OCI-LY3 (cell line): ENCODE measurements around the gene EOLA2.
"Not testable (repeated sequence)": the region's sequence is repeated elsewhere in the genome, so short reads cannot be mapped to it uniquely, and the experiment has no call there.

Source experiments
- H2AFZ ChIP-seq: fragments of 200-600, 300-600 bp; shearing (Covaris generic); 2 replicates; pipeline ENCODE4 v1.6.0; 2014; ENCODE audit warnings: antibody characterized with exemption, low read depth, low read length
- H3K27ac ChIP-seq: fragments of 200-600, 300-600 bp; sonication (generic); 2 replicates; pipeline ENCODE4 v1.5.1; 2014; ENCODE audit warnings: mild to moderate bottlenecking, low read length, moderate library complexity, mixed read lengths
- H3K27me3 ChIP-seq: fragments of 200-600, 300-600 bp; sonication (generic); 2 replicates; pipeline ENCODE4 v1.6.1; 2014; ENCODE audit warnings: low read depth, low read length, mixed read lengths
- H3K36me3 ChIP-seq: fragments of 200-600, 300-600 bp; sonication (generic); replicated peaks from 2 replicates; pipeline ENCODE3; 2014; ENCODE audit warnings: low read depth, low read length, mixed read lengths
- H3K4me1 ChIP-seq: fragments of 300-600, 200-600 bp; sonication (generic); 2 replicates; pipeline ENCODE4 v1.6.1; 2014; ENCODE audit warnings: low read length, mixed read lengths
- H3K4me2 ChIP-seq: fragments of 200-600, 300-600 bp; sonication (generic); 2 replicates; pipeline ENCODE4 v1.6.1; 2014; ENCODE audit warnings: low read length, mixed read lengths
- H3K4me3 ChIP-seq: fragments of 300-600, 200-600 bp; sonication (generic); 2 replicates; pipeline ENCODE4 v1.5.1; 2014; ENCODE audit warnings: antibody characterized with exemption, mild to moderate bottlenecking, low read length, moderate library complexity
- H3K79me2 ChIP-seq: fragments of 300-600, 200-600 bp; shearing (Covaris generic); 2 replicates; pipeline ENCODE4 v1.6.1; 2014; ENCODE audit warnings: mild to moderate bottlenecking, low read length, mixed read lengths
- H3K9ac ChIP-seq: fragments of 300-600, 200-600 bp; shearing (Covaris generic); 2 replicates; pipeline ENCODE4 v1.6.0; 2014; ENCODE audit warnings: mild to moderate bottlenecking, low read length, moderate library complexity
- H3K9me3 ChIP-seq: fragments of 200-600, 300-600 bp; shearing (Covaris generic); 2 replicates; pipeline ENCODE4 v1.6.1; 2014; ENCODE audit warnings: low read length, mixed read lengths; ENCODE audit not compliant: insufficient read depth
- H4K20me1 ChIP-seq: fragments of 200-600, 300-600 bp; sonication (generic); 2 replicates; pipeline ENCODE4 v1.6.1; 2016; ENCODE audit warnings: low read length, mixed read lengths; ENCODE audit not compliant: insufficient read depth
- EZH2phosphoT487 ChIP-seq: fragments of 200-600 bp; shearing (Covaris generic); IDR thresholded peaks from 2 replicates; pipeline ENCODE4 v1.6.1; 2018; ENCODE audit warnings: antibody characterized with exemption, mixed run types, low read depth
- TF ChIP-seq, protein P1 (sequence below): fragments of 200-600, 300-600 bp; sonication (generic); IDR thresholded peaks from 2 replicates; pipeline ENCODE4 v1.5.1; 2014; ENCODE audit warnings: antibody characterized with exemption, low read length, low read depth

The EOLA2 gene

DNA sequence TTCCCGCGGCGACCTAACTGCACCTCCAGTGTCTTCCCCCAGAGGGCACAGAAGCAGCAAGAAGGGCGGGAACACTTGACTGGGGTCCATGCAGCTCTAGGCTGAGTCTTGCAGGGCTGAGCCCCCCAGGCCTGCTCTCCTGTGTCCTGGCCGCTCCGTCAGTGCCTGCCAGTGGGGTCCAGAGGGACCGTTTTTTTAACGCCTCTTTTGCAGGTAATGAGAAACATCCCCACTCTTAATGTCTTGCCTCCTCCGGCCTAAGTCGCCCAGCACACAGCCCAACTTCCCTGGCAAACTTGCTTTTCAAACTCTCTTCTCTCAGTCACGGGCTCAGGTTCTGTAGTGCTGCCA, 2.4 kb upstream of the EOLA2 start:
- H3K27me3 ChIP-seq, H4K20me1 ChIP-seq, H2AFZ ChIP-seq, H3K27ac ChIP-seq, H3K4me1 ChIP-seq, H3K9me3 ChIP-seq, H3K36me3 ChIP-seq: not testable (repeated sequence)
- peak overlapping the region; percentile 78 for H3K4me2 ChIP-seq
- H3K79me2 ChIP-seq: peaks cover 11% of the 10 kb centered on the region
- TF ChIP-seq, protein P1, sequence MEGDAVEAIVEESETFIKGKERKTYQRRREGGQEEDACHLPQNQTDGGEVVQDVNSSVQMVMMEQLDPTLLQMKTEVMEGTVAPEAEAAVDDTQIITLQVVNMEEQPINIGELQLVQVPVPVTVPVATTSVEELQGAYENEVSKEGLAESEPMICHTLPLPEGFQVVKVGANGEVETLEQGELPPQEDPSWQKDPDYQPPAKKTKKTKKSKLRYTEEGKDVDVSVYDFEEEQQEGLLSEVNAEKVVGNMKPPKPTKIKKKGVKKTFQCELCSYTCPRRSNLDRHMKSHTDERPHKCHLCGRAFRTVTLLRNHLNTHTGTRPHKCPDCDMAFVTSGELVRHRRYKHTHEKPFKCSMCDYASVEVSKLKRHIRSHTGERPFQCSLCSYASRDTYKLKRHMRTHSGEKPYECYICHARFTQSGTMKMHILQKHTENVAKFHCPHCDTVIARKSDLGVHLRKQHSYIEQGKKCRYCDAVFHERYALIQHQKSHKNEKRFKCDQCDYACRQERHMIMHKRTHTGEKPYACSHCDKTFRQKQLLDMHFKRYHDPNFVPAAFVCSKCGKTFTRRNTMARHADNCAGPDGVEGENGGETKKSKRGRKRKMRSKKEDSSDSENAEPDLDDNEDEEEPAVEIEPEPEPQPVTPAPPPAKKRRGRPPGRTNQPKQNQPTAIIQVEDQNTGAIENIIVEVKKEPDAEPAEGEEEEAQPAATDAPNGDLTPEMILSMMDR: peak; percentile 22; the same call in 1 of the 2 replicates
- H3K4me3 ChIP-seq: peak overlapping the region; percentile 70
- H3K9ac ChIP-seq: peak overlapping the region; percentile 30; the same call in 1 of the 2 replicates

DNA sequence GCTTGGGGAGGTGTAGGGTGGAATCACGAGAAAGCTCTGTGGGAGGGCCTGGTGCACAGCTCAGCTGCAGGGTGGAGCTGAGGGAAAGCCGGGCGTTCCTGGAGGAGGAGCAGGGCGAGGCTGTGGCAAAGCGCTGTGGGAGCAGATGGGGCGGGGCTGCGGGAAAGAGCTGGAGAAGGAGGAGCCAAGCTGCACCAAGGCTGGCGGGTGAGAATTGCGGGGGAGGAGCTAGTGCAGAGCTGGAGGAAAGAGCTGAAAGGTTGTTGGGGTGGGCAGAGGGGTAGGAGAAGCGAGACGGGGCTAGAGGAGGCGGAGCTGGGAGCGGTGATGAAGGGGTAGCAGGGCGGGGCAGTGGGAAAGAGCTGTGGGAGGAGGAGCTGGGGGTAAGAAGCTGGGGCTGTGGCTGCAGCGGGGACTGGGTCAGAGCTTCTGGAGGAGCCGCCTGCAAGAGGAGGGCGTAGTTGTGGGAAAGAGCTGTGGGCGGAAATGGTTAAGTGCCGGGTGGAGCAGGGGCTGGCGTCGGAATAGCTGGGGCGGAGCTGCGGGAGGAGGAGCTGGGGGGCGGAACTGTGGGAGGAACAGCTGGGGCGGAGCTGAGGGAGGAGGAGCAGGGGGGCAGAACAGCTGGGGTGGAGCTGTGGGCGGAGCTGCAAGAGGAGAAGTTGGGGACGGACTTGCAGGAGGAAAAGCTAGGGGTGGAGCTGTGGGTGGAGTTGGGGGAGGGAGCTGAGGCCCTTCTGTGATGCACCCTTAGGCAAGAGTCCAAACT, 1.8 kb upstream of the EOLA2 start:
- H3K36me3 ChIP-seq: no peaks in the 10 kb centered on the region
- TF ChIP-seq EZH2phosphoT487: no peak
- TF ChIP-seq, protein P1: no peak
- H3K9ac ChIP-seq: peak overlapping the region; percentile 79
- H3K79me2 ChIP-seq: peaks cover 11% of the 10 kb centered on the region
- peak overlapping the region; percentile 77 for H3K27ac ChIP-seq
- no peaks in the 10 kb centered on the region for H3K27me3 ChIP-seq
- no peaks in the 10 kb centered on the region for H4K20me1 ChIP-seq
- H3K4me2 ChIP-seq: peak overlapping the region; percentile 82
- H2AFZ ChIP-seq: no peak overlapping the region; the same call in 1 of the 2 replicates
- peak overlapping the region; percentile 95 for H3K4me3 ChIP-seq
- no peaks in the 10 kb centered on the region for H3K9me3 ChIP-seq
- H3K4me1 ChIP-seq: peaks cover 10% of the 10 kb centered on the region

DNA sequence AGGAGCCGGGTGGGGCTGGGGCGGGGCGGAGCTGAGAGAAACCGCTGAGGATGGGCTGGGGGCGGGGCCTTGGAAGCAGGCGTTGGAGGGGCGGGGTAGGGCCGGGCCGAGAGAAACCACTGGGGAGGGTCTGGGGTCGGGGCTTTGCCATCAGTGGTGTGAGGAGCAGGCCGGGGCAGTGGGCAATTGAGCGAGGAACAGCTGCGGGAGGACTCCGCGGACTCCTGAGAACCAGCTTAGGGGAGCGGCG, 1.3 kb upstream of the EOLA2 start:
- H3K4me1 ChIP-seq: peaks cover 10% of the 10 kb centered on the region
- no peak for TF ChIP-seq EZH2phosphoT487
- TF ChIP-seq, protein P1: no peak
- H3K9ac ChIP-seq: peak overlapping the region; percentile 79
- peak overlapping the region; percentile 95 for H3K4me3 ChIP-seq
- peak overlapping the region; percentile 82 for H3K4me2 ChIP-seq
- H4K20me1 ChIP-seq: no peaks in the 10 kb centered on the region
- peak overlapping the region; percentile 77 for H3K27ac ChIP-seq
- no peak overlapping the region for H2AFZ ChIP-seq
- H3K36me3 ChIP-seq: no peaks in the 10 kb centered on the region
- no peaks in the 10 kb centered on the region for H3K27me3 ChIP-seq
- peaks cover 11% of the 10 kb centered on the region for H3K79me2 ChIP-seq
- H3K9me3 ChIP-seq: no peaks in the 10 kb centered on the region

DNA sequence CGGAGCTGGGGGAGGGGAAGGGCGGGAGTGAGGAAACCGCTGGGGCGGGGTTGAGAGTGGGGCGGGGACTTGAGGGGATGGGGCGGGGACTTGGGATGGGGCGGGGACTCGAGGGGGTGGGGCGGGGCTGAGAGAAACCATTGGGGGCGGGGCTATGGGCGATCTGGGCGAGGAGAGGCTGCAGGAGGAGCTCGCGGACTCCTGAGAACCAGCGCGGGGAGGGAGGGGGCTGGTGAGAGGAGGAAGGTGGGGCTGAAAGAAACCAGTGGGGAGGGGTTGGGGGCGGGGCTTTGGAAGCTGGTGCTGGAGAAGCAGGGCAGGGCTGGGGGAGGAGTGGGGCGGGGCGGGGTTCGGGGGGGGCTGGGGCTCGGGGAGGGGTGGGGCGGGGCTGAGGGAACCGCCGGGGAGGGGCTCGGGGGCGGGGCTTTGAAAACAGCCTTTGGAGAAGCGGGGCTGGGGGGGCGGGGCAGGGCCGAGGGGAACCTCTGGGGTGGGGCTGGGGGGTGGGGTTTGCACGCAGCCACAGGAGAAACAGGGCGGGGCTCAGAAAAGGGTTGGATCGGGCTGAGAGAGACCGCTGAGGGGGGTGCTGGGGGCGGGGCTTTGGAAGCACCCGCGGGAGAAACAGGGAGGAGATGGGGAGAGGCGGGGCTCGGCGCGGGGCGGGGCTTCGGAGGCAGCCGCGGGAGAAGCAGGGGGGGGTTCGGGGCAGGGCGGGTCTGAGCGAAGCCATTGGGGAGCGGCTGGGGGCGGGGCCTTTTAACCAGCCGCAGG, 777 bp upstream of the EOLA2 start:
- Histone ChIP-seq H3K27ac (peak overlapping the region; percentile 92), H3K9me3 (no peaks in the 10 kb centered on the region), H3K36me3 (no peaks in the 10 kb centered on the region), H4K20me1 (no peaks in the 10 kb centered on the region), H3K4me1 (peaks cover 10% of the 10 kb centered on the region), H3K27me3 (no peaks in the 10 kb centered on the region), H3K79me2 (peaks cover 11% of the 10 kb centered on the region), H3K4me3 (peak overlapping the region; percentile 99; the same call in 1 of the 2 replicates), H3K4me2 (no peak overlapping the region), H3K9ac (peak overlapping the region; percentile 67), H2AFZ (no peak overlapping the region)
- no peak for TF ChIP-seq EZH2phosphoT487
- TF ChIP-seq, protein P1: no peak
